GM18858 (cell line): ENCODE results near the gene TCF25.
A peak's percentile ranks its signal among the peaks of the same experiment; 100 is the strongest.
"Not testable (repeated sequence)": the region's sequence is repeated elsewhere in the genome, so short reads cannot be mapped to it uniquely, and the experiment has no call there.

Experiments
- ATAC-seq: cut with Tn5 transposase; IDR thresholded peaks from one replicate; pipeline ENCODE4 v1.9.1; 2021; ENCODE audit not compliant: unreplicated experiment

The TCF25 gene

DNA sequence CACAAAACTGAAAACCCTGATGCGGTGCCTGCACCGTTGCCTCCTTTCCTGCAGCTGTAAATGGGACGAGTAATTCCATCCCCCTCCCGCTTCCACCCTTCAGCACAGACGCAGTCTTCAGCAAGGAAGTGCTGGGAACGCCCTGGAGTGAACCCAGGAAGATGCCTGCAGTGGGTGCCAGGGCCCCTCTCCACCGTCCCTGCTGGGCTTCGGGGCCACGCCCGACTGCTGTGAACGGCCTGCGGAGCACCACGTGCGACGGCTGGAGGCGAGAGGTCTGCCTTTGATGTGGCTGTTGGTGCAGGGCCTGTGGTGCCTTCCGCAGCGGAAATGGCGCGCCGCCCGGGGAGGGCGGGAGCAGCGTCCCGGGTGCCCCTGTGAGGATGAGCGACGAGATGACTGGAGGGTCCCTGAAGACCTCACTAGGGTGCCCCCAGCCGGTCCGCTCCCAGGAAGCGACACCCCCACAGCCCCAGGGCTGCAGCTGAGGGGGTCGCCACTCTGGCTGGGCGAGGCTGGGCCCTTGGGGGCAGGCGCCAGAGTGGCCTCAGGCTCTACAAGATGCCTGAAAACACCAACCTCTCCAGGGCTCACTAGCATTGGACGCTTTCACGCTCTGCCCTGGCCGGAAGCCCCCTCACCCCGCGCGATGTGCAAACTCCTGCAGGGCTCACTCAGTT lies 44.5 kb downstream of the TCF25 start:
- ATAC-seq, result peak; percentile 74

DNA sequence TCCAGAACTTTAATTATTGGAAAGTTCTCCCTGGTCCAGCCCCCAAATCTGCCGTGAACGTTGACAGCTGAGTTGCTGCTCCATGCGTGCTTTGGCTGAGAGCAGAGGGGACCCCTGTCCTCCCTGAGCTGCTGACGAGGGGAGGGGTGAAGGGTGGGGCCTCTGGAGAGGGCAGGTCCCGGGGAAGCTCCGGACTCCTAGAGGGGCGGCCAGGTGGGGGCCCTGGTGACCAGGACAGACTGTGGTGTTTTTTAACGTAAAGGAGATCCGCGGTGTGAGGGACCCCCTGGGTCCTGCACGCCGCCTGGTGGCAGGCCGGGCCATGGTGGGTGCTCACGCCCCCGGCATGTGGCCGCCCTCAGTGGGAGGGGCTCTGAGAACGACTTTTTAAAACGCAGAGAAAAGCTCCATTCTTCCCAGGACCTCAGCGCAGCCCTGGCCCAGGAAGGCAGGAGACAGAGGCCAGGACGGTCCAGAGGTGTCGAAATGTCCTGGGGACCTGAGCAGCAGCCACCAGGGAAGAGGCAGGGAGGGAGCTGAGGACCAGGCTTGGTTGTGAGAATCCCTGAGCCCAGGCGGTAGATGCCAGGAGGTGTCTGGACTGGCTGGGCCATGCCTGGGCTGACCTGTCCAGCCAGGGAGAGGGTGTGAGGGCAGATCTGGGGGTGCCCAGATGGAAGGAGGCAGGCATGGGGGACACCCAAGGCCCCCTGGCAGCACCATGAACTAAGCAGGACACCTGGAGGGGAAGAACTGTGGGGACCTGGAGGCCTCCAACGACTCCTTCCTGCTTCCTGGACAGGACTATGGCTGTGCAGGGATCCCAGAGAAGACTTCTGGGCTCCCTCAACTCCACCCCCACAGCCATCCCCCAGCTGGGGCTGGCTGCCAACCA lies 45.3 kb downstream of the TCF25 start, which contains the start of gene MC1R:
TSS of gene MC1R (plus strand) at position 410 of the 895 bp plus-strand sequence. CDS start at position 807, 397 bp downstream.
- no peak for ATAC-seq

DNA sequence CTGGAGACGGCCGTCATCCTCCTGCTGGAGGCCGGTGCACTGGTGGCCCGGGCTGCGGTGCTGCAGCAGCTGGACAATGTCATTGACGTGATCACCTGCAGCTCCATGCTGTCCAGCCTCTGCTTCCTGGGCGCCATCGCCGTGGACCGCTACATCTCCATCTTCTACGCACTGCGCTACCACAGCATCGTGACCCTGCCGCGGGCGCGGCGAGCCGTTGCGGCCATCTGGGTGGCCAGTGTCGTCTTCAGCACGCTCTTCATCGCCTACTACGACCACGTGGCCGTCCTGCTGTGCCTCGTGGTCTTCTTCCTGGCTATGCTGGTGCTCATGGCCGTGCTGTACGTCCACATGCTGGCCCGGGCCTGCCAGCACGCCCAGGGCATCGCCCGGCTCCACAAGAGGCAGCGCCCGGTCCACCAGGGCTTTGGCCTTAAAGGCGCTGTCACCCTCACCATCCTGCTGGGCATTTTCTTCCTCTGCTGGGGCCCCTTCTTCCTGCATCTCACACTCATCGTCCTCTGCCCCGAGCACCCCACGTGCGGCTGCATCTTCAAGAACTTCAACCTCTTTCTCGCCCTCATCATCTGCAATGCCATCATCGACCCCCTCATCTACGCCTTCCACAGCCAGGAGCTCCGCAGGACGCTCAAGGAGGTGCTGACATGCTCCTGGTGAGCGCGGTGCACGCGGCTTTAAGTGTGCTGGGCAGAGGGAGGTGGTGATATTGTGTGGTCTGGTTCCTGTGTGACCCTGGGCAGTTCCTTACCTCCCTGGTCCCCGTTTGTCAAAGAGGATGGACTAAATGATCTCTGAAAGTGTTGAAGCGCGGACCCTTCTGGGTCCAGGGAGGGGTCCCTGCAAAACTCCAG lies 46.4 kb downstream of the TCF25 start:
- no peak for ATAC-seq

DNA sequence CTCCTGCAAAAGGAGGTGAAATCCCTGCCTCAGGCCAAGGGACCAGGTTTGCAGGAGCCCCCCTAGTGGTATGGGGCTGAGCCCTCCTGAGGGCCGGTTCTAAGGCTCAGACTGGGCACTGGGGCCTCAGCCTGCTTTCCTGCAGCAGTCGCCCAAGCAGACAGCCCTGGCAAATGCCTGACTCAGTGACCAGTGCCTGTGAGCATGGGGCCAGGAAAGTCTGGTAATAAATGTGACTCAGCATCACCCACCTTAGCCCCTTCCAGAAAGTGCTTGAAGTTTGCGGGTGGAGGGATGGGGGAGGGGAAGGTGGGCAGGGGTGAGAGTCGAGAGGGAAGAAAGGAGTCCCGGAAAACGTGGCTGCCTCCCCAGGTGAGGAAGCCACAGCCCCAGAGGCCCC lies 47.3 kb downstream of the TCF25 start:
- ATAC-seq, result no peak

DNA sequence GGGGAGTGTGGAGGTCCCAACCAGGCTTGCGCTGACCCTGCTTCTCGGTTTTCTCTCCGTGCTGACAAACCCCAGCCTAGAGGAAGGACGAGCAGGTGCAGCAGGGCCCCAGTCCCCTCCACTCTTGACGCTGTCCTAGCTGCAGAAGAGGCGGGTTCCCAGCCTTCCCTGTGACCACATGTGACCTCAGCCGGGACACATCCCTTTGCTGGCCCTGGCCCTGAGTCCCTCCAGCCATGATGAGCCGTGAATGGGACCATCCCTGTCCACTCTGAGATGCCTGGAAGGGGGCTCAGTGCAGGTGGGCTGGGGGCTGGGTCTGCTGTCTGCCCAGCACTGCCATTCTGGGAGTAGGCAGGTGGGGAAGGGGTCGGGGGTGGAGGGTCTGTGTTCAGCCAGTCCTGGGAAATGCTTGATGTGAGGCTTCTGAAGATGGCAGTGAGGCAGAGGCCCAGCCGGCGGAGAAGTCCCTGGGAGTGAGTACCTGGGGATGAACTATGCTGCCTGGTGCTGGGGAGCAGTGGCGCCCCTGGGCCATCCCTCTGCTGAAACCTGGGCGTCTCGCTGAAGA lies 47.8 kb downstream of the TCF25 start:
- ATAC-seq, result no peak

DNA sequence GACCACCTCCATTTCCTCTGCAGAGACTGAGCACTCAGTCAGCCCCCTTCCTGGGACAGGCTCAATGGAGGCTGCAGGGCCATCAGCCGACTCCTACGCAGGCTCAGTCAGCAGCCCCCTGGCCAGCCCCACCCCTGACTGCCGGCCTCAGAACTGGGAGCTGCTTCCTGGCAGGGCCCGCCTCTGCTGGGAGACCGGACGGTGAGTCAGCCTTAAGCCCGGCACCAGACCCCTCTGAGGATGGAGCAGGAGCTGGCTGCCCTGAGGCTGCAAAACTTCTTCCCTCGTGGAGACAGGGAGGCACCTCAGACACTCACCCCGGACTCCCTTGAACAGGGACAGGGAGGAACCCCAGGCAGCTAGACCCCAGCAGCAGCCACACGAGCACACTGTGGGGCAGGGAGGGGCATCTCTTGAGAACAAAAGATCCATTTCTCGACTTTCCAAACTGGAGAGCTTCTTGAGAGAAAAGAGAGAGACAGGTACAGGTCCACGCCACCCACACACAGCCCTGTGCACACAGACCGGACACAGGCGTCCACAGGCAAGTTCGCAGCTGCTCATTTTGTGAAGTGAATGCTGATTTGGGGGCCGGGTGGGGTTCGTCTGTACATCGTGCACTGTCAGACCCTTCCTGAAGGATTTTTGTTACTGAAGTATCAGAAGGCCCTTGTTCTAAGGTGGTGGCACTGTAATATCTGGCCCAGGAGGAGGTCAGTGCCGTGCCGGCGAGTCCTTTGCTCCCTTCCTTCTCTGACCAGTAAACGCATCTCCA lies 48.5 kb downstream of the TCF25 start:
- ATAC-seq, result no peak

DNA sequence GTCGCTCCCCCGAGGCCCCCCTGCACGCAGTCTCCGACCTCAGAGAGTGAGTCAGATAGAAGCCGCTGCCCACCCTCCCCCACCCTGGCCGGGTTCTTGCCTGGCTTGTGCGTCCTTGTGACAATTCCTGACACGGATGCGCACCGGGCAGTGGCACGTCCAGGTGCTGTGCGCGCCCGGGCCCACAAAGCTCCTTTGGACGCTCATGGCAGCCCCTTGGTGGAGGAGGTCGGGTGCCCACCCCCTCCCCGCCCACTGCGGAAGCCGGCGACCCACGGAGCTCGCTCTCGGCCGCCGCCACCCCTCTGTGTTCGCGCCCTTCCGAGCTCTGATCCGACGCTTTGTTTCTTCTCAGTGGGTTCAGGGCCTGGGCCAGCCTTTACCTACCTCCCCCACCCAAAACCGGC lies 49.1 kb downstream of the TCF25 start:
- no peak for ATAC-seq

DNA sequence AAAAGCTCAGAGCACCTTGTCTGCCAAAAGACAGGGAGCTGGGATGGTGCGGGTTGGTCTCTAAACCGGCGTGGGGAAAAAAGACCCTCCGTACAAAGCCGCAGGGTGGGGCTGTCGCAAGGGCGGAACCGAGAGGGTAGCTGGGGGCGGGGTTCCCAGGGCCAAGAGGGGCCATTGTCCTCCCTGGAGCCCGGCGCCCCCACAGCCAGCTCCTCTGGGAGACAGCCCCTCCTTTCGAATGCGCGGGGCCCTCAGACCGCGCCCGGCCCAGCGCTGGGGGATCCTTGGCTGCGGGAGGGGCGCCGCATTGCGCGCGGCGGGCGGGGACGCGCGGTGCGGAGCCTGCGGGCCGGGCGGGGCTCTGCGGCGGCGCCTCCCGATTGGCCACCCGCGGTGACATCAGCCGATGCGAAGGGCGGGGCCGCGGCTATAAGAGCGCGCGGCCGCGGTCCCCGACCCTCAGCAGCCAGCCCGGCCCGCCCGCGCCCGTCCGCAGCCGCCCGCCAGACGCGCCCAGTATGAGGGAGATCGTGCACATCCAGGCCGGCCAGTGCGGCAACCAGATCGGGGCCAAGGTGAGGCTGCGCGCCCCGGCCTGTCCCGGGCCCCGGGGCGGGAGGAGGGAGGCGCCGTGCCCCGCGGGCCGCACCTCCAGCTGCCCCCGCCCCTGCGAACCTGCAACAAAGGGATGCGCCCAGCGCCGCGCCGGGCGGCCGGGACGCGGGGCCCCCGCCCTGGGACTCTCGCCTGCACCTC lies 49.7 kb downstream of the TCF25 start, which contains the start of gene TUBB3:
TSS of gene TUBB3 (plus strand) at position 459 of the 756 bp plus-strand sequence. CDS start at position 519, 60 bp downstream.
- ATAC-seq, result no peak

DNA sequence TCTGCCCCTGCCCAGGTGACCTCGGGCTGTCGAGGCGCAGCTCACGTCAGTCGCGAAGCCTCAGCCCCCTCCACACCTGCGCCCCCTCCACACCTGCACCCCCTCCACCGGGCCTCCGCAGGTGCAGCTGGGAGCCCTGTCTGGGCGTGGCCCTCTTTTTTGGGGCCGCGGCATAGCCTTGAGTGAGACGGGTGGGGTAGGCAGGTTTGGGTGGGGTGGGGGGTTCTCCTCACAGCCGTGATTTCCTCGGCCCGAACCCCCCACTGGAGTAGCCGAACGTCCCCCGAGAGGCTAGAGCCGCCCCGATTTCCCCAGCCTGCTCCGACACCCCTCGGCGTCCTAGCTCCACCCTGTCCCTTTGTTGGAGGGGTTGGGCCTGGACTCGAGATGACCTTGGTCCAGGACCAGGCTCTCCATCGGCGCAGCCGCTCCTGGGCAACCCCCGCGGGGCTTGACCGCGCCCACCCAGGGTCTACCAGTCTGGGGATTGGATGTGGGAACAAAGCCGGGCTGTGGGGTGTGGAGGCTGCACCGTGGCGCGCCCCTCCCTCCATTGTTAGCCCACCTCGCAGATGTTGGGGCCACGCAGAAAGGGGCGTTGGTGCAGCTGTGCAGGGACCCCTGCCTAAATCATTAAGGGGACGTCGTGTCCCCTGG lies 50.4 kb downstream of the TCF25 start:
- no peak for ATAC-seq

DNA sequence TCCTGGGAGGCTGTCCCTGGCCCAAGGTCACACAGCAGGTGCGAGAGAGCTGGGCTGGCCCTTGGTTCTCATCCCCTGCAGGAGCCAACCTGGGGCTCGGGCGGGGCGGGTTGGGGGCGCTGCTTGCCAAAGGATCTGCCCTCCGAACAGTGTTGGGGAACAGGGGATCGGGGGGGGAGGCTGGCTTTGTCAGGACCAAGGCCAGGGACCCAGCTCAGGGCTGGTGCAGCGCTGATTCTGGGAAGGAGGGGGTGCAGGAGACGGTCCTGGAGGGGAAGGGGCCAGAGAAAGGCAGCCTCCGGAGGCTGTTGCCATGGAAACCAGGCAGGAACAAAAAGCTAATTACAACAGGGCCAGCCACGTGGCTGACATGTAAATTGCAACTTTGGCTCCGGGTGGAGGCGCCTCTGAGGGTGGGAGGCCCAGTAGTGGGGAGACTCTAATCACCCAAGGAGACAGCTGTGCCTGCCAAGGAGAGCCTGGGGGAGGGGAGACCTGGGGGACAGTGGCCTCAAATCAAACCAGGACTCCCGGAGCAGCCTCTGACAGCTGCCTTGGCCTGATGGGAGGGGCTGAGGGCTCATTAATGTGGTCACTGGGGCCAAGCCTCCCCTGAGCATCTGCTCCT lies 51.0 kb downstream of the TCF25 start:
- no peak for ATAC-seq

DNA sequence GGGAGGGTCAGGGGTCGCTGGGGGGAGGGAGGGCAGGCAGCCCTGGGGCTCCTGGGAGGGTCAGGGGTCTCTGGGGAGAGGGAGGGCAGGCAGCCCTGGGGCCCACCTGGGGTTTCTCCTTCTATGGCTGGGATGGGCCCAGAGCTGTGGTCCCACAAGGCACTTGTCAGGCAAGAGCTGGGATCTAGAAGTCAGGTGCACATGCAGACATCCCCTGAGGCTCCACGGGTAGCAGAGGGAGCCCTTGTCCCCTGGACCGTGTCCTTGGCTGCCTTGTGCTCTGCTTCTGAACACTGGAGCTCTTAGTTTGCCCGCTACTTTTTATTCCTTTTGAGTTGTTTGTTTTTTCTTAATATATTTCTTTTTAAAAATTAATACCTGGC lies 51.5 kb downstream of the TCF25 start:
- ATAC-seq, result no peak

DNA sequence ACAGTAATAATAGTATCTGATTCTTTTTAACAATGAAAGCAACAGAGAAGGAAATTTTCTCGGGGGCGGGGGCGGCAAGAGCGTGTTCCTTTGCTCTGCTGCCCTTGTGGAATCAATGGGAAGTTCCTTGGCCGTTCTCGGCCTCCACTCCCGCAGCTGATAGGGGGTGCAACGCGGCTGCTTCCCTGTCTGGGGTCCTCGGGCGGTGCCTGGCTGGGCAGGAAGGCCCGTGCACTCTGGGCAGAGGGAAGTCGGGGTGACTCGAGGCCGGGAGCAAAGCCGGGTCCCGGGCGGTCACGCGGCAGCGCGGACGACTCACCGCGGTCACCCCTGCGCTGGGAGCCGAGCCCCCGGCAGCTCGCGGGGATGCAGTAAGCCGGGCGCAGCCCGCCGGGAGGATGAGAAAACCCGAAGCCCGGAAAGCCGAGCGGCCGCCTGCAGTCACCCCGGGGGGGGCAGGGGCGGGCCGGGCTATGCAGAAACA lies 52.2 kb downstream of the TCF25 start:
- no peak for ATAC-seq

DNA sequence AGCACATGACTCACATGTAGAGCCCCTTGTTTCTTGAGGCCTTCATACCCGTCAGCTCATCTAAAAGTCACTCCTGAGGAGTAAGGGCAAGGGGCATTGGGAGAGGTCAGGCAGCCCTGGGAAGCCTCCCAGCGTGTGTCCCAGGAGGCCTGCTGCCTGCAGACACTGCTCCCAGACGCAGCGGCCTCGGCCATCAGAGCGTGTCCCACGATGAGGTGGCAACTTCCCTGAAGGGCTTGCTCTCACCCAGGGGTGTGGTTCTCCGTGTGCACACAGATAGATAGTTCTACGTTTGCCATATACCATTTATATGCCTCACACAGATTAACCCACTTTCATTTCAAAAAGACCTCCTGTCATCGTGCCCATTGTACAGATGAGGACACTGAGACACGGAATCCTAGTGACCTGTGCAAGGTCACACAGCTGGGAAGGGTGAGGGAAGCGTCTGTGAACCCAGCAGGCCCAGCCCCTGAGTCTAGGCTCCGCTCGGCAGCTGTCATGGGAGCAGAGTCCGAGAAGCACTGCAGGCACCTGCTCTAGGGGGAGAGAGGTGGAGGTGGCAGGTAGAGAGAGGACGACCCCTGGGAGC lies 58.0 kb downstream of the TCF25 start:
- no peak for ATAC-seq

DNA sequence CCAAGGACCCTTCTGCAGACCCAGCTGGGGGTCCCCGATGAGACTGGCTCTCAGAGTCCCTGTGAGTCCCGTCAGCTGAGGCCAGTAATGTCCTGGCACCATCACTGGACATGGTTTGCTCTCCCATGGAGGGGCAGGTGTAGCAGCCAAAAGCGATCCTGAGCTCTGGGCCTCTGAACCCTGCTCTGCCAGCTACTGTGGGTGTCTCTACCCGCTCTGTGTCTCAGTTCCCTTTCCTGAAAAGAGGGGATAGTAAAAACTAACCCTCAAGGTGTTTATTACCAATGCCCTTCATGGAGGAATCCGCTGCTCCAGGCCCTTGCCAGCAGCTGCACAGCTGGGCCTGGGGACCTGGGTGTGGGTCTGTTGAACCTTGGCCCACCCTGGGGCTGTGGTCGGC lies 58.6 kb downstream of the TCF25 start:
- no peak for ATAC-seq

DNA sequence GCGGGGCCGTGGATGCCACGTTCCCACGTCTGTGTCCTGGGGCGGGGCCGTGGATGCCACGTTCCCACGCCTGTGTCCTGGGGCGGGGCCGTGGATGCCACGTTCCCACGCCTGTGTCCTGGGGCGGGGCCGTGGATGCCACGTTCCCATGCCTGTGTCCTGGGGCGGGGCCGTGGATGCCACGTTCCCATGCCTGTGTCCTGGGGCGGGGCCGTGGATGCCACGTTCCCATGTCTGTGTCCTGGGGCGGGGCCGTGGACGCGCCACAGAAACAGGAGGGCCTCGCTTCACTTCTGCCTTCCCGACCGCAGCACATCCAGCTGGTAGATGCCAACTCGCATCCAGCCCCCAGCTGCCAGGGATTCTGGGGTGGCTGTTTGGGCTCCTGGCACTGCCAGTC lies 60.6 kb downstream of the TCF25 start:
- ATAC-seq, result not testable (repeated sequence)

DNA sequence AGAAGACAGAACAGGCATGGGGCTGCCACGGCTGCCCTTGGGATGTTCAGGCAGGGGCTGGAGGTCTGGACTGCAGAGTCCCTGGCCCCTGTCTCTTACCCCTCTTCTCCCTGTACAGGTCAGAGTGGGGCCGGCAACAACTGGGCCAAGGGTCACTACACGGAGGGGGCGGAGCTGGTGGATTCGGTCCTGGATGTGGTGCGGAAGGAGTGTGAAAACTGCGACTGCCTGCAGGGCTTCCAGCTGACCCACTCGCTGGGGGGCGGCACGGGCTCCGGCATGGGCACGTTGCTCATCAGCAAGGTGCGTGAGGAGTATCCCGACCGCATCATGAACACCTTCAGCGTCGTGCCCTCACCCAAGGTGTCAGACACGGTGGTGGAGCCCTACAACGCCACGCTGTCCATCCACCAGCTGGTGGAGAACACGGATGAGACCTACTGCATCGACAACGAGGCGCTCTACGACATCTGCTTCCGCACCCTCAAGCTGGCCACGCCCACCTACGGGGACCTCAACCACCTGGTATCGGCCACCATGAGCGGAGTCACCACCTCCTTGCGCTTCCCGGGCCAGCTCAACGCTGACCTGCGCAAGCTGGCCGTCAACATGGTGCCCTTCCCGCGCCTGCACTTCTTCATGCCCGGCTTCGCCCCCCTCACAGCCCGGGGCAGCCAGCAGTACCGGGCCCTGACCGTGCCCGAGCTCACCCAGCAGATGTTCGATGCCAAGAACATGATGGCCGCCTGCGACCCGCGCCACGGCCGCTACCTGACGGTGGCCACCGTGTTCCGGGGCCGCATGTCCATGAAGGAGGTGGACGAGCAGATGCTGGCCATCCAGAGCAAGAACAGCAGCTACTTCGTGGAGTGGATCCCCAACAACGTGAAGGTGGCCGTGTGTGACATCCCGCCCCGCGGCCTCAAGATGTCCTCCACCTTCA lies 61.5 kb downstream of the TCF25 start:
- ATAC-seq, result no peak

DNA sequence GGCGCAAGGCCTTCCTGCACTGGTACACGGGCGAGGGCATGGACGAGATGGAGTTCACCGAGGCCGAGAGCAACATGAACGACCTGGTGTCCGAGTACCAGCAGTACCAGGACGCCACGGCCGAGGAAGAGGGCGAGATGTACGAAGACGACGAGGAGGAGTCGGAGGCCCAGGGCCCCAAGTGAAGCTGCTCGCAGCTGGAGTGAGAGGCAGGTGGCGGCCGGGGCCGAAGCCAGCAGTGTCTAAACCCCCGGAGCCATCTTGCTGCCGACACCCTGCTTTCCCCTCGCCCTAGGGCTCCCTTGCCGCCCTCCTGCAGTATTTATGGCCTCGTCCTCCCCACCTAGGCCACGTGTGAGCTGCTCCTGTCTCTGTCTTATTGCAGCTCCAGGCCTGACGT lies 62.2 kb downstream of the TCF25 start:
- not testable (repeated sequence) for ATAC-seq
